Measurements from ENCODE around the gene ZNF134.

The ZNF134 gene

DNA sequence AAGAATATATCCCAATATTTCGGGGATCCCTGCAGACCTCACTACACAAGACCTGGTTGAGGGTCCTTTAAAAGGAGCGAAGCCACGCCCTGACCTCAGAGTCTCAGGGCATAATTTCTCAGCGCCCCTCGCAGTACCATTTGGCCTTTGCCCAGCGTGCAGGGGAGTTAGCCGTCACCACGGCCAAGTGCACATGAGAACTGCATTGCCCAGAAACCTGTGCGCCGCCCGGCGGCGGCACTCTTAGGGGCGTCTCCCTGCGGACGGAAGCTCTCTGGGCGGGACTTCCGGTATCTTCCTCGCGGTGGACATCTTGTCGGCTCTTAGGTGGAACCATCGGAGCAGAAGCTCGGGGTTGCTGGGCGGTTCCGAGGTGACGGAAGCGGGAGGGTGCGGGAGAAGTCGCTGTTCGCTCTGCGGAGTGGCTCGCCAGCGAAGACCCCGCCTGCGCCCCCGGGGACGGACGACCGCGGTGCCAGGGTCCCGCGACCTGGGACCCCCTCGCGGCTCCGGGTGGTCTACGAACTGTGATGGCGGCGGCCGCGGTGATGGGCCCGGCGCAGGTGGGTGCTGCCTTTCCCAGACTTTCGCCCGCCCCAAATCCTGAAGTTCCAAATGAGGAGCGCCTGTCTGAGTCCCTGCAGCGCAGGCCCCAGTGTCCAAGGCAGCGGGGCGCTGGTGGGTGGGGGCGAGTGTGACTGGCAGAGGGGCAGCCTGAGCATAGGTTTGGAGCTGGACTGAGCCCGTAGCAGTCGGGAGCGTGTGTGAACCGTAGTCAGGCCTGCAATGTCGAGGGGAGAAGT, at the start of gene ZNF134:
Gene ZNF134 (plus strand): TSS at position 302 of the 803 bp plus-strand sequence. CDS start 5,227 bp downstream, outside the sequence.
- peak; percentile 76 to 86 for DNase-seq (ENCODE audit: low read depth in 2 of 2)

DNA sequence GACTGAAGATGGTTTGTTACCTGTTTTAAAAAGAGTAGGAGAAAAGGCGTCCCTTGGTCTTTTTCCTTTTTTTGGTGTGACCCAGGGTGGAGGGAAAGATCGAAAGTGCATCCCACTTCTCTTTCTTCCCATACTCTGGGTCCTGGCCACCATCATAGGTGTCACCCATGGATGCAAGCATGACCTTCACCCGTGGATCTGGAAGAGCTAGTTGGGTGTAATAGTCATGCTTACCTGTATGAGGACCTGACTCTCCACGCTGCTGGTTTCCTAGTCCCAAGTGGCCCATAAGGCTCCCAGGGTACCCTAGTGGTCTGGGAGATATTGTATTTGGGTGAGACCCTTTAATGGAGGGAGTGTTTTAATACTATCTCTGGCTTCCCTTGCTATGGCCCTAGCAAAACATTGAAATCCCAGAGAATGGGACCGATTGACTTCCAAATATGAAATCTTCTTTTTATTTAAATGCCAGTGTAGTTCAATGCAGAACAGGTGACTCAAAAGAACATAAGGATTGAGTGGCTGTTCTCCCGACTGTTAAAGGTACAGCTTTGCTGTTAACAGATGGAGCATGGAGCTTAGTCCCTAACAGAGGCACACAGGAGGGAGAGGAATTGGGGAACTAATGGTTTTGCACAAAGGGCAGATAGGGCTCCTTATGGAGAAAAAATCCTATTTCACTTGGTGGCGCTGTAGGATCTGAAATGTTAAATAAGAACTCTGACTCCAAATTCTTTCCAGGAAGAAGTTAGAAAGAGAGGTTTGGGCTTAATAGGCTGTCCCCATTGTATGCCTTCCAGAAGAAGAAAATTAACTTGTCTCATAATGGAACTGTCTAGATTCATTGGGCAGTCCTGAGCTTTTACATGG, 47.4 kb upstream of the ZNF134 start:
- no peak for DNase-seq (ENCODE audit: low read depth in 2 of 2)

DNA sequence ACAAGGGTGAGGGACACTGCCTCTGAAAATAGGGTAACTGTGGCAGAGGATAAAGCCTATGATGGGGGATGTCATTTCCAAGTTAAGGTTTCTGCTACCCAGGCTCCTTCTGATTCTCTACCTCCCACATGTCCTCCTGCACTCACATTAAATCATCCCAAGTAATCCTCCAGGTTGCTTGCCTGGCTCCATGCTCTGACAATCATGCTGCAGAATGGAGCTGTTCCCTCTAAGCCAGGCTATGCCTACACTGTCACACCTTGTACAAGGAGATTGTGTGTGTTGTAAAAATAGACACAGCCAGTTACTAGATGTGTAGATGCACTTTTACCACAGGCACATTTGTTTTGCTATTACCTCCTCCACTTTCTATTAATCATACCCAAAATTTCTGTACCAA, 43.3 kb upstream of the ZNF134 start:
- DNase-seq (ENCODE audit: low read depth in 2 of 2), result no peak

DNA sequence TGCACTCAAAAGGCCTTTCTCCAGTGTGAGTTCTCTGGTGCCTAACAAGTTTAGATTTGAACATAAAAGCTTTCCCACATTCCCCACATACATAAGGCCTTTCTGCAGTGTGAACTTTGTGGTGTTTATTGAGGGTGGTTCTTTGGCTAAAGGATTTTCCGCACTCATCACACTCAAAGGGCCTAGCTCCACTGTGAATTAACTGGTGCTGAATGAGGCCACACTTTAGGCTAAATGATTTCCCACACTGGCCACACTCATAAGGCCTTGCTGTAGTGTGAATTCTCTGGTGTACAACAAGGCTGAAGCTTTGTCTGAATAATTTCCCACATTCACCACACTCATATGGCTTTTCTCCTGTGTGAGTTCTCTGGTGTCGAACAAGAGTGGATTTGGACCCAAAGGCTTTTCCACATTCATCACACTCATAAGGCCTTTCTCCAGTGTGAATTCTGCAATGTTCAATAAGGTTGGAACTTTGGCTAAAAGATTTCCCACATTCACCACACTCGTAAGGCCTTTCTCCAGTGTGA, 41.6 kb upstream of the ZNF134 start:
- DNase-seq (ENCODE audit: low read depth in 2 of 2), result no peak

DNA sequence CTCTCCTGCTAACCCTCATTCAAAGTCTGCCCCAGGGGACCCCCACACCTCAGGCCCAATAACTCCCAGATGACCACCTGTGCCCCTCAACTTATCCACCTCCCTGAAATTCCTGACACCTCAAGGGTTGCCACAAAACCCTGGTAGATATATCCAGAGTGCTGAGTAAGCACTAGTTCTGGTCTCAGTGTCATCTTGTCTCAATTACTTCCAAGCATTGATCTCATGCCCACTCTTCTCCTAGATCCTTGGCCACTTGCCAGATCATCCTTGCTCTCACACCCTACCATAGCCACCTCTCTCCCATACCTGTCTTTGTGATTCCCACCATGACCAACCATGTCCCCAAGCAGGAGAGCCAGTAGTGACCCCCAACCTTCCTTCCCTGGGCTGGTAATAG, 37.4 kb upstream of the ZNF134 start:
- DNase-seq (ENCODE audit: low read depth in 2 of 2), result no peak

DNA sequence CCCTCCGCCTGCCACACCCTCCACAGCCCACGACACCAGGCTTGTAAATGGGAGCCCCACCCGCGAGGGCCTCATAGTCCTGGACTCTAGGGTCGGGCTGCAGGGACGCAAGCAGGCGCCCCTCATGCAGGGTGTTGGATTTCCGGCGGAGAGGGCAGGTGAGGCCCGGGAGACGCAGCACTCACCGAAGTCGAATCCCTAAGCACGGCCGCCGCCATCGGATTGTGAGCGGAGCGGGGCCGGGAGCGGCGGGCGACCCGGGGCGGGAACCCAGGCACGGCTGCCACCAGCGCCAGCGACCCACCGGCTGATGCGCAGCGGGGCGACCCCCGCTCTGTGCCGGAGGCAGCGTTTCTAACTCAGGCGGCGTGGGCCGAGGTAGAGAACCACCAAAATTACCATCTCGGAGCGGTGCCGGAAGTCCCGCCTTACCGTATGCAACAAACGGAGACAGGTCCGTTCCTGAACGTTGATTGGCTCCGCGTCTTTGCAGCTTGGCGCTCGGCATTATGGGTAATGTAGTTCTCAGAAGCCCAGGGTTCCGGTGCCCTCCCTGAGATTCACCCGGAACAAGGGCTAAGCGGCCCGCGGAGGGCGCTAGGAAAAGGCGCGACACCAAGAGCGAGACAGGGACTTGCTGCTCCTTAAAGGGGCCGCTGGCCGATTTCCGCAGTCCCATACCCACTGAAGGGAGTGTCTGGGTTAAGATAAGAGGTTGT, 35.4 kb upstream of the ZNF134 start, which contains the start of gene ZNF416:
Gene ZNF416 (minus strand): TSS at position 425 of the 719 bp plus-strand sequence. CDS start 207 bp downstream, at position 218.
- peak; percentile 85 to 93 for DNase-seq (ENCODE audit: low read depth in 2 of 2)

DNA sequence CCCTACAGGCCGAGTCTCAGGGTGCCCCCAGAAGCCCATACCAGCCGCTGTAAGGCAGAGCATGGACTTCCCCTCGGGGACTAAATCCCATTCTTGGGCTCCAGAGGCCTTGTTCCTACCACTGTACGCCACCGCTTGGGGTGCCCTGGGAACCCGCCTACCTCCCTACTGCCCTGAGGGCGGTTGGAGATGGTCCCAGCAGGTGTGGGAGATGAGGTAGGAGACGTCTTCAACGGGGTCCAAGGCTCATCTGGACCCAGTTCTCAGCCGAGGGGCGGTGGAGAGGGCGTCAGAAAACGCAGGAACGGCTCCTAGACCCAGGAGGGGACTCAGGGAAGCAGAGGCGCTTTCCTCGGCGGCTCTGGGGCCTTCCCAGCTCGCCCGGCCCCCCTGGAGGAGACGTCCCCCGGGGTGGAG, 30.9 kb upstream of the ZNF134 start:
- no peak for DNase-seq (ENCODE audit: low read depth in 2 of 2)

DNA sequence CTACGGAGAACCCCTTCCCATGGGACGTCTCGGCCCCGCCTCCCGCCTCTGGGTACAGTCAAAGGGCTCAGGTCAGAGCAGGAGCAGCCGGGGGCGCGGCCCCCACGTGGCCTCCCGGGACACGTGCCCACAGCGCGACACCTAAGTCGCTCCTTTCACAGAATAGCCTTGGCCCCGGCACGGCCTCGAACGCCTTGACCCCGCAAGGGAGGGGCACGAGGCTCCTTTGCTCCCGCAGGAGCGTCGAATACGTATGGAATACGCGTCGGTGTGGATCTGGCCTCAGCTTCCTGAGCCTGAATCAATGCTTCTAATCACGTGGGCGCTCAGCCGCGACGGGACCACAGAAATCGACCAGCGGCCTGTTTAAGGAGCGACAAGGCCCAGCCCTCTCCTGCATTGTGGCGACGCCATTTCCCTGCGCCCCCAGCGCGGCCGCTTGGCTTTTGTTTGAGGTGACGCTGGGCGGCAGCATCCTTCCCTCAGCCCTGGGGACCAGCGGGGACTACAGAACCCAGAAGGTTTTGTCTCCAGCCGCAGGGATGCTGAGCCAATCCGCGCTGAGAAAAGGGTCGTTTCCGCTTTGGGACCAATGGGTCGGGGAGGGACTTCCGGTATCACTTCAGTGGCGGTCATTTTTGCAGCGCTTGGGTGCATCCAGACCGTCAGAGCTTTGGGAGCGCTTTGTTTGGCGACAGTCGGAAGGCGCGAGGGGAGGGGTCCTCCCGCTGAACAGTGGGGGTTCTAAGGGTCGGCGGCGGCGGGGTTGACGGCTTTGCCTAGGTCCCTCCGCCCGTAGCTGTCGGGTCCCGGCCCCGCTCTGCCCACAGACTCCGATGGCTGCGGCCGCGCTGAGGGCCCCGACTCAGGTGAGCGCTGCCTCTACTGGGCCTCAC, 30.3 kb upstream of the ZNF134 start, which contains the start of gene ZIK1:
Gene ZIK1 (plus strand): TSS at position 625 of the 896 bp plus-strand sequence. CDS start 212 bp downstream, at position 837.
- peak; percentile 61 to 79 for DNase-seq (ENCODE audit: low read depth in 2 of 2)

DNA sequence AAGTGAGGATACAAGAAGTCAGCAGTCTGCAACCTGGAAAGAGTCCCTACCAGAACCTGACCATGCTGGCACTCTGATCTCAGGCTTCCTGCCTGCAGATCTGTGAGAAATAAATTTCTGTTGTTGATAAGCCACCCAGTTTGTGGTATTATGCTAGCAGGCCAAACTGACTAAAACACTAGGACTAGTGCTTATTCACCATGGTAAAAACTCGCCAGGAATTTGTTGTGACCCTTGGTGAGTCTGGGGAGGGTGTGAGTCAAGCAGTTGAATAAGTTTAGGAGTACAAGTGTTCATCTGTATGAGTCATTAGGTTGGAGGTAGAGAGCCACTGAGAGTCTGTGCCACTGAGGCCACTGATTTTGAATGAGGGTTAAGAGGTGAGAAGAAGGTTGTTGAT, 26.5 kb upstream of the ZNF134 start:
- DNase-seq (ENCODE audit: low read depth in 2 of 2), result no peak

DNA sequence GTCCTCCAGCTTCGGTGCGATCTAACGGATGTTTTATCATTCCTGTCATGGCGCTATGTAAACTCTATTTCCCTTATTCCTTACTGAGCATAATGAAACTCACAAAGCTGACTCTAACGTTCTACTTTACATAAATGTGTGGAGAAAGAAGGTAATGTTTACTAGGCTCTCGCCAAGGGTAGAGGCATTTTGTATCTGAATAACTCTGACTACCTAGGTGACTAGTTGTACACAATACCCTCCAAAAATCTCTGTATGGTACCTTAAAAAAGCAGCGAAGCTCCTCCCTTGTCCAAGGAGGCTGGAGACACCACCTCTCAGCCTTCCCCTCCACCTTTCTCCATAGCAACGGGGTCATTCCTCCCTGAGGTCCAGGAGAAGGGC, 14.7 kb upstream of the ZNF134 start:
- no peak for DNase-seq (ENCODE audit: low read depth in 2 of 2)

DNA sequence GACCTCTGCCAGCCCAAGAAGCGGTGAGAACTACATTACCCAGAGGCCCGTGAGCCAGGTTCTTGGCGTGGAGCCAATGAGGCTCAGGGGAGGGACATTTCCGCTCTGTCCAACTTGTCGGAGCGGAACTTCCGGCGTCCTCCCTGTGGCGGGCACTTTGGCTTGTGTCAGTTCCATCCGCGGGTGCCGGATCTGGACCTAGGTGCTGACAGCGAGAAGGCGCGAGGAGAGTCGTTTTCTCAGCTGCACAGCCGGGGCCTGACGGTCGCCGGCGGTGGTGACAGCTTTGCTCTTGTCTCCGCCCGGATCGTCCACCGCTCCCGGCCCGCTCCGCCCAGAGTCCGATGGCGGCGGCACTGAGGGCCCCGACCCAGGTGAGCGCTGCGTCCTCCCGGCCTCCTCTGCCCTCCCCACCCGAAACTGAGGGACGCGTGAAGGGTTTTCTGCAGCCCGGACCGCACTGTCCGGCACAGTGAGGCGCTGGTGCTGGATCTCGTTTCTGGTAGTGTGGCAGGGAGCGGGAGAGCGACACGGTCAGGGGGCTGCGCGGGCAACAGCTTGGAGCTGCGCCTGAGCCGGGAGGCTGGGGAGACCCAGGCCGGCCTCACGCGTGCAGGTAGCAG, 14.2 kb upstream of the ZNF134 start, which contains the start of gene ZNF530:
Gene ZNF530 (plus strand): TSS at position 125 of the 623 bp plus-strand sequence. CDS start 4,461 bp downstream, outside the sequence.
- peak; percentile 85 to 88 for DNase-seq (ENCODE audit: low read depth in 2 of 2)

DNA sequence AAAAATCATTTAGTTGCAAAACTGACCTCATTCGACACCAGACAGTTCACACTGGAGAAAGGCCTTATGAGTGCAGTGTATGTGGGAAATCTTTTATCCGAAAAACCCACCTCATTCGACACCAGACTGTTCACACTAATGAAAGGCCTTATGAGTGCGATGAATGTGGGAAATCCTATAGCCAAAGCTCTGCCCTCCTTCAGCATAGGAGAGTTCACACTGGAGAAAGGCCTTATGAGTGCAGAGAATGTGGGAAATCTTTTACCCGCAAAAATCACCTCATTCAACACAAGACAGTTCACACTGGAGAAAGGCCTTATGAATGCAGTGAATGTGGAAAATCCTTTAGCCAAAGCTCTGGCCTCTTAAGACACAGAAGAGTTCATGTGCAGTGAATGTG, 7.1 kb upstream of the ZNF134 start:
- DNase-seq (ENCODE audit: low read depth in 2 of 2), result no peak

DNA sequence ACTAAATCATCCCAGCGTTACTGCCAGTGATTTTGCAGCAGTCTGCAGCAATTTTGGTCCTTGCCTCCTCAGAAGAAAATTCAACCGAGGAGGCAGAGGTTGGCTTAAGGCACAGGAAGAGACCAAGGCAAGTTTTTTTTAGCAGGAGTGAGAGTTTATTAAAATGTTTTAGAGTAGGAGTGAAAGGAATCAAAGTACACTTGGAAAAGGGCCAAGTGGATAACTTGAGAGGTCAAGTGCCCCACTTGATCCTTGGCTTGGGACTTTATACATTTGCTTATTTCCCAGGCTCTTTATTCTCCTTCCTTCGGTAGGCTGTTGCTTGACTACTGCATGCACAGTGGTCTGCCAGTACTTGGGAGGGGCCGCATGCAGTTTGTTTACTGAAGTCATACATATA, 2.9 kb upstream of the ZNF134 start:
- DNase-seq (ENCODE audit: low read depth in 2 of 2), result no peak

DNA sequence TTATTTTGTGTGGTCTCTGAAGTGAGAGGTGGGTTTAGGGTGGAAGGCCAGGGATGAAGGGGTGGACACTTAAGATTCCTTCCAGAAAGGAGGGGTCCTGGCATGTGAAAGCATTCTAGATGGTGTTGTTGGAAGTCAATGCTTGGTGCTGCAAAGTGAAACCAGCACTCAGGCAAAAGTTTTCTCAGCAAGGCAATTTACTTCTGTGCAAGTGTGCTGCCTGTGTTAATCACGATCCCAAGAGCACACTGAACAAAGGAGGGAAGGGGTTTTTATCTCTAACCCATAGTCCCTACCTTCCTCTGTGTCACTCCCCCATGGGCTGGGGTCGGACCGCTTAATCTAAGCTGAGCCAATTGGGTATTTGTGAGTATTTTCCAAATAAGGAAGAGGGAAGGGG, 1.3 kb downstream of the ZNF134 start:
- no peak for DNase-seq (ENCODE audit: low read depth in 2 of 2)

DNA sequence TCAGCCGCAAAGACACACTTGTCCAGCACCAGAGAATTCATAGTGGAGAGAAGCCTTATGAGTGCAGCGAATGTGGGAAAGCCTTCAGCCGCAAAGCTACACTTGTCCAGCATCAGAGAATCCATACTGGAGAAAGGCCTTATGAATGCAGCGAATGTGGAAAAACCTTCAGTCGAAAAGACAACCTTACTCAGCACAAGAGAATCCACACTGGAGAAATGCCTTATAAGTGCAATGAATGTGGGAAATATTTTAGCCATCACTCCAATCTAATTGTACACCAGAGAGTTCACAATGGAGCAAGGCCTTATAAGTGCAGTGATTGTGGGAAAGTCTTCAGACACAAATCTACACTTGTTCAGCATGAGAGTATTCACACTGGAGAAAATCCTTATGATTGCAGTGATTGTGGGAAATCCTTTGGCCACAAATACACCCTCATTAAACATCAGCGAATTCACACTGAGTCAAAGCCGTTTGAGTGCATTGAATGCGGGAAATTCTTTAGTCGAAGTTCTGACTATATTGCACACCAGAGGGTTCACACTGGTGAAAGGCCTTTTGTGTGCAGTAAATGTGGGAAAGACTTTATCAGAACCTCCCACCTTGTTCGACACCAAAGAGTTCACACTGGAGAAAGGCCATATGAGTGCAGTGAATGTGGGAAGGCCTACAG, 6.8 kb downstream of the ZNF134 start:
- no peak for DNase-seq (ENCODE audit: low read depth in 2 of 2)

DNA sequence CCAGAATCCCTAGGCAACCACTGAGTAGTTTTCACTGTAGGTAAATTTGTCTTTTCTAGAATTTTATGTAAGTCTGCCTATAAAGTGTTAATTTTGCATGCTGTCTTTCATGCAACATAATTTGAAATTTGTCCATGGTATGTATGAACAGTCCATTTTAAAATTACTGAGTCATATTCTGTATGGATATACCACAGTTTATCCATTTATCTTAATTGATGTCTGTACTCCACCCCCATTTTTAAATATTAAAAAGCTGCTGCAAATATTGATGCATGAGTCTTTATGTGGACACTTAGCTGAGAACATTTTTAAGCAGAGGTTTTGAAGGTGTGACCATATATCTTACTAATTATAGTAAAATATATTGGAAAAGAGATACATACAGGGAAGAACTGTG, 9.0 kb downstream of the ZNF134 start:
- no peak for DNase-seq (ENCODE audit: low read depth in 2 of 2)

DNA sequence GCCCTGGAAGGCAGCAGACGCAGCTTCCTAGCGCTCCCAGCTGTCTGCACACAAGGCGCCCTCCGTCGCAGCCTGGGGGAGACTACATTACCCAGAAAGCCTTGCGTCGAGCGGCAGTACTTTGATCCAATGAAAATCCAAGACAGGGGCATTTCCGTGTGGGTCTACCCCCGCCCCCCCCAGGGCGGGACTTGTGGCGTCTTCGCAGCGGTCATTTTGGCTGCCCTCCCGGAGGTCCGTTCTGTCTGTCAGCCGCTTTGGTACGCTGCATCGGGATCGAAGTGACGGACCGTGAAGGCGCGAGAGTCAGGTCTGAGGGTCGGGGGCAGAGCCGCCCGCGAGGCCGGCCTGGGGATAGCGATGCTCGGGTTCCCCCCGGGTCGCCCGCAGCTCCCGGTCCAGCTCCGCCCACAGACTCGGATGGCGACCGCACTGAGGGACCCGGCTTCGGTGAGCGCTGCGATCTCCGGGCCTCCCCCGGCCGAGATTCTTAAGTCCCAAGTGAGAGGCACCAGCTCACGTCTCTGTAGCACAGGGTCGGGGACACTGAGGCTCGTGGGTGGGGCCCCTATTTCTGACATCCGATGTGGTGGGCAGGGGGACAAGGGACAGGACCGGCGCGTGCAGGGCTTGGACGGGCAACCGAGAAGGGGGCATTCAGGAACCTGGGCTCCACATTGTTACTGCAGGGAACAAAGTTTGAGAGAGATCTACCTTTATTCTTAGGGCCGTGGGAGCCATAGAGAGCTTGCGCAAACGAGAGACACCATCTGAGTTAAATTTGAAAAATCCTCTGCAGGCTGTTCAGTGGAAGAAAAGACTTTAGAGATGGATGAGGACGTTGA, 19.2 kb downstream of the ZNF134 start, which contains the start of gene ZNF211:
Gene ZNF211 (plus strand): TSS at position 182 of the 845 bp plus-strand sequence. CDS start 179 bp downstream, at position 361.
- peak; percentile 69 to 78 for DNase-seq (ENCODE audit: low read depth in 2 of 2)

DNA sequence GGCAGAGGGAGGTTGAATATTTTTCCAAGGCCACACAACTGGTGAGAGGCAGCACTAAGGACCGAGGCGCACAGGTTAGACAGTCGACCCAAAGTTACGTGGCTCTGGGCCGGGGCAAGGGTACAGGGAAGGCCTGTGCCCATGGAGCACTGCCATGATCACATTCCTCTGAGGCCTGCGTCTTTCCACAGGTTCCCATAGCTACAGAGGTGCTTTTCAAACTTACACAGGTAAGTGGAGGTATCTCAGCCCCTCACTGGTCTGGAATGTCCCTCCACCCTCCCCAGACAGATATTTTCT, 19.7 kb downstream of the ZNF134 start:
- no peak for DNase-seq (ENCODE audit: low read depth in 2 of 2)

DNA sequence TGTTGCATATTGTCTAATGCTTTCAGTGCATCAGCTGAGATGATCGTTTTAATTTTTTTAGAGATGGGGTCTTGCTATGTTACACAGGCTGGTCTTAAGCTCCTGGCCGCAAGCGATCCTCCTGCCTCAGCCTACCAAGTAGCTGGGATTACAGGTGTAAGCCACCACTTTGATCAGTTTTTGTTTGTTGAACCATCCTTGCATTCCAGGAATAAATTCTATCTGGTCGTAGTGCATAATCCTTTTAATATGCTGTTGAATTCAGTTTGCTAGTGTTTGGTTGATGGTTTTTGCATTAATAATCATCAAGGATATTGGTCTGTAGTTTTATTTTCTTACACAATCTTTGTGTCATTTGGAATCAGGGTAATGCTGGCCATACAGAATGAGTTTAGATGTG, 23.3 kb downstream of the ZNF134 start:
- DNase-seq (ENCODE audit: low read depth in 2 of 2), result no peak
